Erythroblast (primary cell): Measurements from ENCODE around the gene CLDN17.

ENCODE experiments used
- GATA1 ChIP-seq: IDR thresholded peaks from 2 replicates; pipeline ENCODE4 v1.6.1; 2011; ENCODE audit warnings: low read depth, mild to moderate bottlenecking, control low read depth, low read length, moderate library complexity
- POLR2A ChIP-seq: IDR thresholded peaks from 2 replicates; pipeline ENCODE4 v1.6.1; 2011; ENCODE audit warnings: mild to moderate bottlenecking, low read length

- TF ChIP-seq POLR2A (no peak), GATA1 (no peak)
Observed at GRCh38 chr21:30148906-30149305, 17.7 kb downstream of the CLDN17 start.
